B cell (primary cell): Measurements from ENCODE around the gene CNGB1.
"Not testable (repeated sequence)": the region's sequence is repeated elsewhere in the genome, so short reads cannot be mapped to it uniquely, and the experiment has no call there.

Source experiments
- CTCF ChIP-seq: fragments of 200-600 bp; IDR thresholded peaks from one replicate; pipeline ENCODE4 v1.8.0; 2022; ENCODE audit warnings: antibody characterized with exemption, mild to moderate bottlenecking
- EZH2 ChIP-seq: IDR thresholded peaks from 2 replicates; pipeline ENCODE4 v1.6.1; 2012; ENCODE audit warnings: borderline replicate concordance, low read depth, mild to moderate bottlenecking, moderate library complexity, low read length; ENCODE audit not compliant: insufficient read depth, poor library complexity, severe bottlenecking

- not testable (repeated sequence) for TF ChIP-seq CTCF, EZH2
Measured at GRCh38 chr16:57943381-57943780, 27.5 kb downstream of the CNGB1 start.
